ENCODE measurements around the gene KDM4B.

Gene KDM4B

GRCh38 chr19:5050067-5050656 is 81.2 kb downstream of the KDM4B start:
- peak; percentile 41 for DNase-seq (ENCODE audit: low spot score)

GRCh38 chr19:5050905-5051304 is 82.0 kb downstream of the KDM4B start:
- DNase-seq (ENCODE audit: low spot score): no peak

- DNase-seq (ENCODE audit: low spot score): no peak
Measured at GRCh38 chr19:5051619-5052018, 82.7 kb downstream of the KDM4B start.

GRCh38 chr19:5052515-5052914 is 83.6 kb downstream of the KDM4B start:
- DNase-seq (ENCODE audit: low spot score): peak; percentile 35

GRCh38 chr19:5052945-5053485 is 84.1 kb downstream of the KDM4B start:
- DNase-seq (ENCODE audit: low spot score): no peak

- no peak for DNase-seq (ENCODE audit: low spot score)
Measured at GRCh38 chr19:5053661-5054060, 84.7 kb downstream of the KDM4B start.

GRCh38 chr19:5054551-5055456 is 85.9 kb downstream of the KDM4B start:
- no peak for DNase-seq (ENCODE audit: low spot score)

- DNase-seq (ENCODE audit: low spot score): no peak
Measured at GRCh38 chr19:5055457-5055776, 86.5 kb downstream of the KDM4B start.

GRCh38 chr19:5057860-5058259 is 88.9 kb downstream of the KDM4B start:
- no peak for DNase-seq (ENCODE audit: low spot score)

- no peak for DNase-seq (ENCODE audit: low spot score)
Measured at GRCh38 chr19:5058521-5059212, 89.8 kb downstream of the KDM4B start.

GRCh38 chr19:5059213-5059574 is 90.3 kb downstream of the KDM4B start:
- no peak for DNase-seq (ENCODE audit: low spot score)

GRCh38 chr19:5059793-5060192 is 90.9 kb downstream of the KDM4B start:
- no peak for DNase-seq (ENCODE audit: low spot score)

- DNase-seq (ENCODE audit: low spot score): no peak
Measured at GRCh38 chr19:5062195-5062594, 93.3 kb downstream of the KDM4B start.

GRCh38 chr19:5062799-5063198 is 93.9 kb downstream of the KDM4B start:
- DNase-seq (ENCODE audit: low spot score): no peak

- no peak for DNase-seq (ENCODE audit: low spot score)
Measured at GRCh38 chr19:5063873-5064645, 95.1 kb downstream of the KDM4B start.

- no peak for DNase-seq (ENCODE audit: low spot score)
Measured at GRCh38 chr19:5064896-5065295, 96.0 kb downstream of the KDM4B start.

GRCh38 chr19:5065663-5066093 is 96.8 kb downstream of the KDM4B start:
- DNase-seq (ENCODE audit: low spot score): no peak

- no peak for DNase-seq (ENCODE audit: low spot score)
Measured at GRCh38 chr19:5066768-5067167, 97.9 kb downstream of the KDM4B start.

- DNase-seq (ENCODE audit: low spot score): no peak
Measured at GRCh38 chr19:5067678-5068077, 98.8 kb downstream of the KDM4B start.

- DNase-seq (ENCODE audit: low spot score): no peak
Measured at GRCh38 chr19:5068233-5069072, 99.5 kb downstream of the KDM4B start.

GRCh38 chr19:5070331-5070730 is 101.4 kb downstream of the KDM4B start:
- no peak for DNase-seq (ENCODE audit: low spot score)

Data from NAMALWA (cell line).